Measurements from ENCODE around the gene ARMC5.
"Not testable (repeated sequence)": the region's sequence is repeated elsewhere in the genome, so short reads cannot be mapped to it uniquely, and the experiment has no call there.

The ARMC5 gene

DNA sequence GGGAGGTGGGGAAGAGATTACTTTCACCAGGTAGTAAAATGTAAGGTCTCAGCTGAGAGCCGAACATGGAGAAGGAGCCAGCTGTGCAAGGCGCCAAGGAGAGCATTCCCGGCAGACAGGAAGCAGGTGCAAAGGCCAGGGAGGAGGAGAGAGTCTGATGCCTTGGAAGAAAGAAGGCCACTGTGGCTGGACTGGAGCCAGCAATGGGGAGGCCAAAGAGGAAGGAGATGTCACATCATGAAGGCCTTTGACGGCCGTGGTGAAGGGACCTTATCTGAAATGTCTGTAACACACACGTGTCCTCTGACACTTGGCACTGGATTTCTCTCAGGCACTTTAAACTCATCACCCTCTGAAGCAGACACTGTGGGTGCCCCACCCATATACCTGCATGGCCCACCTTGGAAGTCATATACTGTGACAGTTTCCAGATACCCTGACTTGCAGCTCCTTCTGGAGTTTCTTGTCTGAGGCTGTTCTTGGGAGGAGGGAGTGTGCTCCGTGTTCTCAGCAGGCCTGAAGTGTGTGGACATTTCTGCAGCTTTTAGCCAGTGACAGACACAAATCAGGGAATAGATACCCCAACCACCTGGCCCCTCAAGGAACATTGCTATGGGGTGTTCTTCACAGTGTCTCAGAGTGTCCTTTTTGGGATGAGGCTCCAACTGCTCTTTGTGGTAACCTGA, 21.7 kb downstream of the ARMC5 start:
- peak; percentile 8 for DNase-seq

DNA sequence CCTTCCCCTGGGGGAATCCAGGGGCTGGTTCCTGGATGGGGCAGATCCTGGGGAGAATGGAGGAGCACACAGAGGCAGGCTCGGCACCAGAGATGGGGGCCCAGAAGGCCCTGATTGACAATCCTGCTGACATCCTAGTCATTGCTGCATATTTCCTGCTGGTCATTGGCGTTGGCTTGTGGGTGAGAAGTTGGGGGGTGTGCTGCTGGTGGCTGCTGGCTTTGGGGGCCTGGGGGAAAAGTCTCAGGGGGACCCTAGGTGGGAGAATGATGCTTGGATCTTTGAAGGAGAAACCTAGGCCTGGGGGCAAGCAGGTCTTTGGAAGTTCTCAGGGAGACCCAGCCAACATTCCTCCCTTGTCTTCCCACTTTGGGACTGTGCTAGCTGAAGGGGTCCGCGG, 23.8 kb downstream of the ARMC5 start, which contains the start of gene SLC5A2:
TSS of gene SLC5A2 (plus strand) at position 43 of the 400 bp plus-strand sequence. CDS start at position 57, 14 bp downstream.
- DNase-seq: no peak

DNA sequence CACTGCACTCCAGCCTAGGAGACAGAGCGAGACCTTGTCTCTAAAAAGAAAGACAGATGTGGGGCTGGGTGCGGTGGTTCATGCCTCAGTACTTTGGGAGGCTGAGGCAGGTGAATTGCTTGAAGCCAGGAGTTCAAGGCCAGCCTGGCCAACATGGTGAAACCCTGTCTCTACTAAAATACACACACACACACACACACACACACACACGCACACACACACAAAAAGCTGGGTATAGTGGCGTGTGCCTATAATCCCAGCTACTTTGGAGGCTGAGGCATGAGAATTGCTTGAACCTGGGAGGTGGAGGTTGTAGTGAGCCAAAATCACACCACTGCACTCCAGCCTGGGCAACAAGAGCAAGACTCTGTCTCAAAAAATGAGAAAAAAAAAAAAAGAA, 24.7 kb downstream of the ARMC5 start:
- not testable (repeated sequence) for DNase-seq

DNA sequence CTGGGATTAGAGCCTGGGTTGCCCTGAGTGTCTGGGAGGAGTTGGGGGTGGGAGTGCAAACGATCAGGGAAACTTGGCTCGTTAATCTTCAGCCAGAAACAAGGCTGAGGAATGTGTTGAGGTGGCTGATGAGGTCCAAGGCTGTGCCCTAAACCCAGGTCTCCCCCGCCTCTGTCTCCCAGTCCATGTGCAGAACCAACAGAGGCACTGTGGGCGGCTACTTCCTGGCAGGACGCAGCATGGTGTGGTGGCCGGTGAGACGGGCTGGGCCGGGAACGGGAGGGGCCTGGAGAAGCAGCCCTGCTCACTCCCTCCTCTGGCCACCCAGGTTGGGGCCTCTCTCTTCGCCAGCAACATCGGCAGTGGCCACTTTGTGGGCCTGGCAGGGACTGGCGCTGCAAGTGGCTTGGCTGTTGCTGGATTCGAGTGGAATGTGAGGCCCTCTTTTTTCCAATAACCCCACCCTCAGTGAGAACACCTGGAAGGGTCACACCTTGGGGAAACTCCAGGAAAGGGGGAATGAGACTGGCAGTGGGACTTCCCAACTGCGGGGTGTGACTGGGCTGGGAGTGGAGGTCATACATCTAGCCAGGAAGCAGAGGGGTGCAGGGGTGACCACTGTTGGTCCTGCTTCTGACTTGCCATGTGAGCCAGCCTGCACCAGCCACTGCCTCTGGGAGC, 25.3 kb downstream of the ARMC5 start:
- DNase-seq: no peak

DNA sequence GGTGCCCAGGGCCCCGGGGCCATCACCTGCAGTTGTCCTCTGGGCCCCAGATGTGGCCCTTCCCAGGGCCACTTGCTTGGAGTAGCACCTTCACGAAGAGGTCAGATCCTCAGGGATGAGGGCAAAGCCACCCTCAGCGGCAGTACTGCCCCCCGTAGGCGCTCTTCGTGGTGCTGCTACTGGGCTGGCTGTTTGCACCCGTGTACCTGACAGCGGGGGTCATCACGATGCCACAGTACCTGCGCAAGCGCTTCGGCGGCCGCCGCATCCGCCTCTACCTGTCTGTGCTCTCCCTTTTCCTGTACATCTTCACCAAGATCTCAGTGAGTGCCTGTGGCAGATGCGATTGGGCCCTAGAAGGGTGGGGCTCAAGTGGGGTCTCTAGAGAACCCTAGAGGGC, 26.3 kb downstream of the ARMC5 start:
- no peak for DNase-seq

DNA sequence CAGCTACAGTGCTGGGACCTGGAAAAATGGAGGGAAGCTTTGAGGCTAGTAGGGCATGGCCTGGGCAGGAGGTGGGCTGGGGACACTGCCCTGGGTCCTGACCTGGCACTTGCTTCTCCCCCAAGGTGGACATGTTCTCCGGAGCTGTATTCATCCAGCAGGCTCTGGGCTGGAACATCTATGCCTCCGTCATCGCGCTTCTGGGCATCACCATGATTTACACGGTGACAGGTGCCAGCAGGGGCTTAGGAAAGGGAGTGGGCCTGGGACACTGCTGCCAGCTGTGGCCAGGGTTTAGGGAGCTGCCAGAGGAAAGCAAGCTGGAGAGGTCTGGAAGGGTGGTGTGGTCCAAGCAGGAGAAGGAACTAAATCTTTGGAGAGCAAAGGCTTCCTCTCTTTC, 26.7 kb downstream of the ARMC5 start:
- DNase-seq: no peak

DNA sequence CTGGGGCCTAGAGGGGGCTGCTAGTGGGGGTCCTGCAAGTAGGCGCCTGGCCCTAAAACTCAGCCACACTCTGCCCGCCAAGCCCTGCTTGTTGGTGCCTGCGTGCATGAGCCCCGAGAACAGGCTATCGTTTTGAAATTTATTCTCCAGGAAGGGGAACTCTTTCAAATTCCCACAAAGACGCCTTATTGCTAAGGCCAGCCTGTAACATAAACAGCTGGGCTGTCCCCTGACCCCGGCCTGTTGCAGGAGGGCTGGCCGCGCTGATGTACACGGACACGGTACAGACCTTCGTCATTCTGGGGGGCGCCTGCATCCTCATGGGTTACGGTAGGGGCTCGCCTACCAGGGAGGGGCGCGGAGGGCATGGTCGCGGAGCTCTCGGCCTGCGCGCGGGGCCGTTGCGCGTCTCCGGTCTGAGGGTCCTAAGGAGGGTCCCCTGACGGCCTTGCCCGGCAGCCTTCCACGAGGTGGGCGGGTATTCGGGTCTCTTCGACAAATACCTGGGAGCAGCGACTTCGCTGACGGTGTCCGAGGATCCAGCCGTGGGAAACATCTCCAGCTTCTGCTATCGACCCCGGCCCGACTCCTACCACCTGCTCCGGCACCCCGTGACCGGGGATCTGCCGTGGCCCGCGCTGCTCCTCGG, 27.9 kb downstream of the ARMC5 start:
- DNase-seq: no peak

DNA sequence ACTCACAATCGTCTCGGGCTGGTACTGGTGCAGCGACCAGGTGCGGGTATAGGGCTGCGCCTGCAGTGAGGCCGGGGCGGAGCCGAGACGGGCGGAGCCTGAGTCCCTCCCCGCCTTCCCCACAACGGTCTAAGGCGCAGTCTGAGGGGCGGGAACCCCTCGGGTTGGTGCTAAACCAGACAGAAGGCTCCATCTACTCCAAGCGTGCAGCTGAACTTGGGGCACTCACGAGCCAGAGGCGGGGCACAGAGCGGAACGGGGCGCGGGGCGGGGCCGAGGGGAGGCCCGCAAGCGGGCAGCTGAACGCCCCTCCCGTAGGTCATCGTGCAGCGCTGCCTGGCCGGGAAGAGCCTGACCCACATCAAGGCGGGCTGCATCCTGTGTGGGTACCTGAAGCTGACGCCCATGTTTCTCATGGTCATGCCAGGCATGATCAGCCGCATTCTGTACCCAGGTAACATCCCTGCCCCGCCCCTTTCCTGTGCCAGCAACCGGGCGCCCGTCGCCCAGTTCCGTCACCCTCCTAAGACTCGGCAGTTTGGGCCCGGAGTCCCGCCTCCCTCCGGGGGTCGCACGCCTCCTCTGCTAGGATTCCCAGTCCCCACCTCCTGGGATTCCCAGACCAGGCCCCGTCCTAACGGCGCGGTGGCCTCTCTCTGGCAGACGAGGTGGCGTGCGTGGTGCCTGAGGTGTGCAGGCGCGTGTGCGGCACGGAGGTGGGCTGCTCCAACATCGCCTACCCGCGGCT, 28.6 kb downstream of the ARMC5 start:
- peak; percentile 91 for DNase-seq

DNA sequence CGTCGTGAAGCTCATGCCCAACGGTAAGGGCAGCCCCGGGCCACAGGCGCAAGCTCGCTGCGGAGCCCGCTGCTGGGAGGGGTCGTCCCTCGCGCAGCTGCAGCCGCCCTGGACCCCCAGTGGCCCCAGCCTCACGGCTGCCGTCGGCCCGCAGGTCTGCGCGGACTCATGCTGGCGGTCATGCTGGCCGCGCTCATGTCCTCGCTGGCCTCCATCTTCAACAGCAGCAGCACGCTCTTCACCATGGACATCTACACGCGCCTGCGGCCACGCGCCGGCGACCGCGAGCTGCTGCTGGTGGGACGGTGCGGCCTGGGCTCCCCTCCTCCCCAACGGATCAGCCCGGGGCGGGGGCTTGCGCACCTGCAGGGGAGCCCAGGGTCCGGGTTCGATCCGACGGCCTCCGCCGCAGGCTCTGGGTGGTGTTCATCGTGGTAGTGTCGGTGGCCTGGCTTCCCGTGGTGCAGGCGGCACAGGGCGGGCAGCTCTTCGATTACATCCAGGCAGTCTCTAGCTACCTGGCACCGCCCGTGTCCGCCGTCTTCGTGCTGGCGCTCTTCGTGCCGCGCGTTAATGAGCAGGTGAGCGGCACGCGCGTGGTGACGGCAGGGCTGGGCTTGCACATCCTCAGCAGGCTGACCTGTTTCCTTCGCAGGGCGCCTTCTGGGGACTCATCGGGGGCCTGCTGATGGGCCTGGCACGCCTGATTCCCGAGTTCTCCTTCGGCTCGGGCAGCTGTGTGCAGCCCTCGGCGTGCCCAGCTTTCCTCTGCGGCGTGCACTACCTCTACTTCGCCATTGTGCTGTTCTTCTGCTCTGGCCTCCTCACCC, 29.4 kb downstream of the ARMC5 start:
- DNase-seq: no peak

DNA sequence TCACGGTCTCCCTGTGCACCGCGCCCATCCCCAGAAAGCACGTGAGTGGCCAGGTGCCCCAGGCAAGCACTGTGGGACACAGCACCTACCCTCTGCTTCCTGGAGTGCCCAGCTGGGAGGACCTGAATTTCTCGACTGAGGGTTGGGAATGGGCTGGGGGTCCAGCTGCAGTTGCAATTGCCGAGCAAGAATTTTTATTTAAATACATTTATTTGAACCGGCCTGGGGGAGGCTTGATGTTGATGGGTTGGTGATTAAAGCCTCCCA, 29.9 kb downstream of the ARMC5 start:
- no peak for DNase-seq

DNA sequence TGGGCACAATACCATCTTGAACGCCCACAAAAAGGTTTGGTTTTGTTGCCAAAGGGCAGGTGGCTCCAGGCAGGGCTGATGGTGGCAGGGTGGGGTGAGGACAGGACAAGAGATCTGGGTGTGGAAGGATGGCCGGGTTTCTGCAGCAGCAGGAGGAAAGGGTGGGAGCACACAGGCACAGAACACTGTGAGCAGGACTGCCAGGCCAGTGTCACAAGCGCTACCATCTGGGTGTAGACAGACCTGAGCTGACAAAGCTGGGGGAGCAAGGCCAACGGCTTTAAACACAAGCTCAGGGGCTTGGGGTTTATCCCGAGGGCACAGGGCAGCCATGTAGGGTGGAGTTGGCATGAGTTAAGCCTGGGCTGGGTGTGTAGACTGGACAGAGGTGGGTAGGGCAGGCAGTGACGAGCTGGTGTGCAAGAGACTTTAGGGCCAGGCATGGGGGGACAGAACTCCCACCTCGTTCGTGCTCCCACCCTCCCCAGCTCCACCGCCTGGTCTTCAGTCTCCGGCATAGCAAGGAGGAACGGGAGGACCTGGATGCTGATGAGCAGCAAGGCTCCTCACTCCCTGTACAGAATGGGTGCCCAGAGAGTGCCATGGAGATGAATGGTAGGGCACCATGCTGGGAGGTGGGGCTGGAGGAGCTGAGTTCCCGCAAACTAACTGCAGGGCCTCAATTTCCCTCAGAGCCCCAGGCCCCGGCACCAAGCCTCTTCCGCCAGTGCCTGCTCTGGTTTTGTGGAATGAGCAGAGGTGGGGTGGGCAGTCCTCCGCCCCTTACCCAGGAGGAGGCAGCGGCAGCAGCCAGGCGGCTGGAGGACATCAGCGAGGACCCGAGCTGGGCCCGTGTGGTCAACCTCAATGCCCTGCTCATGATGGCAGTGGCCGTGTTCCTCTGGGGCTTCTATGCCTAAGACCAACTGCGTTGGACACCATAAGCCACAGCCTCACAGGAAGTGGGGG, 30.6 kb downstream of the ARMC5 start:
- DNase-seq: no peak

DNA sequence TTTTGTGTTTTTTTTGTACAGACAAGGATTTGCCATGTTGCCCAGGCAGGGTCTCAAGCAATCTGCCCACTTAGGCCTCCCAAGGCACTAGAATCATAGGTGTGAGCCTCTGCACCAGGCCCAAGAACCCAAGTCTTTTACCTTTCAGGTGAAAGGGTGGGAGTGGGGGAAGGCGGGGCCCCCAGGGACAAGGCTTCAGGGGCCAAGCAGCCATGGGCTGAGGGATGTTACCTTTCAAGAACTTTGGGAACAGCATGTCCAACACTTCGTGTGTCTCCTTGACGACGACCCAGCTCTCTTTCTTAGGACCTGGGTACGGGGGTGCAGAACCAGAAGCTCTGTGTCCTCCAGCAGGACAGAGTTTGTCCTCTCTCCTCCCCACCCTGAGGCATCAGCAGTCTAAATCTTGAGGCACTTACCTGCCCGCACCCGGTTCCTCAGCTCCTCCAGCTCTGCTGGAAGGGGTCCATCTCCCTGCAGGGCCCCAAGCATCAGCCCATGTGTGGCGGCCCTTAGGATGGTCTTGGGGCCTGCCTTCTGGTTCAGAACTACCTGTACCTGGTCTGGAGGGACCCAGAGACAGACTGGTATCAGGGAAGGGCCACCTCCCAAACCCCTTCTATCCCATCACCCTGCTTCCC, 32.6 kb downstream of the ARMC5 start:
- no peak for DNase-seq

DNA sequence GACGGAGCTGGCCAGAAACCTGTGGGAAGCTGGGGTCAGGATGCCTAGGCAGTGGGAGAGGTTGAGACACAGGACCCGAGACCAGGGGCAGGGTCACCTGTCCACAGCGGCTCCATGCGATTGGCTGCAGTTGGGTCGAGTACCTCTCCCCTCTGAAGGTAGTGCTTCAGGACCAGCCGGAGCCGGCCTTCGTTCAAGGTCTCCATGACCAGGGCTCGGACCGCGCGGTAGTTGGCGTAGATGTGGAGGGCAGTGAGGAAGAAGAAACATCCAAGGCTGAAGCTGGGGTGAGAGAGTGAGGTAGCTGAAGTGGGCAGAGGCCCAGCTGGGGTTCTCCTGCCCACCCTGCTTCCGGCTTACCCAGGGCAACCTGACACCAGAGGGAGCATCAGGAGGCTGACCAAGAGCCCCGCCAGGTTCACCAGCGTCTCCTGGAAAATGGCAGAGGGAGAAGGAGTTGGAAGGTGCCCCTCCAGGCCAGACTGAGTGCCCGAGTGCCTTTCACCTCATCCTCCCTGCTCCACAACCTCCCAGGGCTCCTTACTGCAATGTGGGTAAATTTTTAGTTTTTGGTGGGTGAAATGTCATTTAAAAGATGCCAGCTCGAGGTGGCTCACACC, 34.3 kb downstream of the ARMC5 start:
- no peak for DNase-seq

DNA sequence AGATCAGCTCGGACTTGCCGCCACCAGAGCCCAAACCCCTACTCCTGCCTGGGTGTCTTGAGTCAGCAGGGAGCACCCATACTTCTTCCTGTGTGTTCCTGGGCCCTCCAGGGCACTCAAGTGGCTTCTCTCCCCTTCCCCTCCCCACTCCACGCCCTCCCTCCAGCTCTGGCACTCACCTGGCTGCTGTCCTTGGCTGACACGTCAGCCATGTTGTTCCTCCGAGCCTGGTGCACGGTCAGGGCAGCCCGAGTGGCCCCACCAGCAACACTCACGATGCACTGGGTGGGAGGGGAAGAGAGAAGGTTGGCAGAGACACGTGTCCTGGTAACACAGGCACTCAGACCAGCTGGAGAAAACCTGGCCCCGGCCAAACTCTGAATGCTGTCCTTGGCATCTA, 37.4 kb downstream of the ARMC5 start:
- no peak for DNase-seq

DNA sequence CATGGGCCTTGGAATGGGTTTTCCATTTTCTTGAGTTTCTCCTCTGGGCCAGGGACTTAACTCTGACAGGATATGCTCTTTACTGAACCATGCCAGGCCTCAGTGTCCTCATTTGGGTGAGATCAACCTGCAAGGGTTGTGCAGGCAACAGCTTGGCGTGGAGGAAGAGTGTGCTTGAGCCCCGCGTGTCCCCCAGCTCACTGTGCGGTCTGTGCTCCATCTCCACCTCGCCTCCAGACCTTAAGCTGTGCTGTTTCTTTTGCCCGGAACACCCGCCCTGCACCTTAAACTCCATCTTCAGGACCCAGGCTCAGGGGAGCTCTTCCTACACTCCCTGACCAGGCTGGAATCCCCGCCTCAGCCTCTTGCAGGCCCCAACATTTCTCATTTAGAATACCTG, 39.2 kb downstream of the ARMC5 start:
- DNase-seq: no peak

DNA sequence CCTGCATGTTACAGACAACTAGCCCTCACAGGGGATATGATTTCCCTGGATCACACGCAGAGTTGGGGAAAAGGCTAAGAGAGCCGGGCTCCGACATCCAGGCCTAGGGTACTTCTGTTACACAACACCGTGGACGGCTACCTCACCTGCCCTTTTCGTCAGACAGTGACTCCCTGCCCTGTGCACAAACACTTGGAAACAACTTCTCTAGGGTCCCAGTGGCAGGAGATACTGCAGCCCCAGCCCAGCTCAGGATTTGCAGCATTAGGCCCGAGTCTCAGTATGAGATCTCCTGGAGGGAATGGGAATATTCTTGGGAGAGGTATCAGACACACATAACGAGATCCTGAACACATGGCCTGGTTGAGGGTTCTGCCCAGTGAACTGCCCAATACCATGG, 40.6 kb downstream of the ARMC5 start:
- DNase-seq: no peak

DNA sequence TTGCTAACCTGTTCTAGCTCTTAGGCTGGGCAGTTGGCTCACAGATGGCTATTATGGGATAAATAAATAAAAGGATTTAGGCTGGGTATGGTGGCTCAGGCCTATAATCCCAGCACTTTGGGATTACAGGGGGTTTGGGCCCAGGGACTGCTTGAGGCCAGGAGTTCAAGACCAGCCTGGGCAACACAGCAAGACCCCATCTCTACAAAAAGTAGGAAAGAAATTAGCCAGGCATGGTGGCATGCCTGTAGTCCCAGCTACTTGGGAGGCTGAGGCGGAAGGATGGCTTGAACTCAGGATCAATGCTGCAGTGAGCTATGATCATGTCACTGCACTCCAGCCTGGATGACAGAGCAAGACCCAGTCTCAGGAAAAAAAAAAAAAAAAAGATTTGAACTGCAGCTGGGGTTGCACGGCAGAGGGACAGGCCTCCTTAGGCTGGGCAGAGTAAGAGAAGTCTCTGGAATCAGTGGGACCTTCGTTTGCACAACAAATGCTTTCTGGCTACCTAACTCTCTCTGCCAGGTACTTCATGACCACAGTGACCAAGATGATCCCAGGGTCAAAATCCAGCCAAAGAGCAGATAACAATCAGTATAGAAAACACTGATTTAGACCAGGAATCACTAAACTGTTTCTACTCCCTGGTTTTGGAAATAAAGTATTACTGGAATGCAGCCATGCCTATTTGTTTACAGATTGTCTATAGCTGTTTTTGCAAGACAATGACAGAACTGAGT, 42.1 kb downstream of the ARMC5 start:
- no peak for DNase-seq

DNA sequence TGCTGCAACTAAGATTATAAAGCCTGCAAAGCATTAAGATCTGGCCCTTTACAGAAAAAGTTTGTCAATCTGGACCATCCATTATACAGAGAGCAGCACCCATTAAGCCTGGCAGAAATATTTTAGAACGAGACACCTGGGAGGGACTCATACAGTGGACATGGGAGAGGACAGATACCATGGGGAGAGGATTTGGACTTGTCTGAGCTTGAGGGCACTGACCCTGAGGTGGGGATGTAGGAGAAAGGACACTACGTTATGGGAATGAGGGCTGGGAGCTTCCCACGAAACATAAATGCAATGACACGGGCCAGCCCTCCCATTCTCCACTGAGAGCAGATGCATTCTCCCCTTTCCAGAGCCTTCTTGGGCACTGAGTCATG, 42.7 kb downstream of the ARMC5 start:
- no peak for DNase-seq

DNA sequence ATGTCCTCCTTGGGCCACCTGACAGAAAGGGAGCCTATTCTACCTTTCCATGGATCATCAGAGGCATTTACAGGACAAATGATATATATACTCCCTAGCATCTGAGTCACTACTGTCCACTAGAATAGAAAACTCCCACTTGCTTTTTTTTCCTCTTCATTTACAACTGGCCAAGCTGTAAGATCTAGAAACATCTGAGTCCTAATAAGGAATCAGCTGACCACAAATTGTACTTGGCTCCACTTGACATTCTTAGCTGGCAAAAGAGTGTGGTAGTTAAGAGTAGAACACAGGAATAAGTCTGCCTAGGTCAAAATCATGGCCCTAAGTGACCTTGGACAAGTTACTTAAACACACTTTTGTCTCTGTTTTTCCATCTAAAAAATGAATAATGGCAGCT, 43.7 kb downstream of the ARMC5 start:
- no peak for DNase-seq

DNA sequence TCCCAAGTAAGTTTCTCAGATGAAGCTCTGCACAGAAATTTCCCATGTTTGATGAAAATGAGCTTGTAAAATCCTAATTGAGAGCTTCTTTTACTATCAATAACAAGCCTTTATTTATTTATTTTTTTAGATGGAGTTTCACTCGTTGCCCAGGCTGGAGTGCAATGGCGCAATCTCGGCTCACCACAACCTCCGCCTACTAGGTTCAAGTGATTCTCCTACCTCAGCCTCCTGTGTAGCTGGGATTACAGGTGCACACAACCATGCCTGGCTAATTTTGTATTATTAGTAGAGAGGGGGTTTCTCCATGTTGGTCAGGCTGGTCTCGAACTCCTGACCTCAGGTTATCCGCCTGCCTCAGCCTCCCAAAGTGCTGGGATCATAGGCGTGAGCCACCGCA, 44.3 kb downstream of the ARMC5 start:
- DNase-seq: not testable (repeated sequence)
